Measurements from ENCODE around the gene SMPD1.

SMPD1 gene

DNA sequence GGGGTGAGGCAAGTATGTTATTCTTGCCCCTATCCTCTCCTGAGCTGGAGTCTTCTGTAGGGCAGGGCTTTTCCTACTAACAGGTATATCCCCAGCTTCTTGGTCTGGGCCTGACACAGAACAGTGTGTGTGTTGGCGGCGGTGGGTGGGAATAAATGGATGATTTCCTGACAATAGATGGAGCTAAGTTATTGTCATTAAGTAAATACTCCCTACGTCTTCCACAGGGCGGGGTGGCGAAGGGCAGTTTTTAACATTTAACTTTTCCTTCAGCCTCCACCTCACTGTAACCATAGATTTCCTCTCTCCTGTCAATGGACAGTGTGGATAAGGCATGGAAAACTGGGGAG, 11.7 kb upstream of the SMPD1 start:
- Histone ChIP-seq H3K27me3 (ENCODE audit: insufficient read depth, low read depth, severe bottlenecking) (no peaks in the 10 kb centered on the region), H3K4me3 (ENCODE audit: low read depth, low read length) (no peak overlapping the region), H3K27ac (no peak overlapping the region), H3K36me3 (no peaks in the 10 kb centered on the region), H3K9me3 (ENCODE audit: severe bottlenecking) (no peaks in the 10 kb centered on the region)
- TF ChIP-seq, protein P1, sequence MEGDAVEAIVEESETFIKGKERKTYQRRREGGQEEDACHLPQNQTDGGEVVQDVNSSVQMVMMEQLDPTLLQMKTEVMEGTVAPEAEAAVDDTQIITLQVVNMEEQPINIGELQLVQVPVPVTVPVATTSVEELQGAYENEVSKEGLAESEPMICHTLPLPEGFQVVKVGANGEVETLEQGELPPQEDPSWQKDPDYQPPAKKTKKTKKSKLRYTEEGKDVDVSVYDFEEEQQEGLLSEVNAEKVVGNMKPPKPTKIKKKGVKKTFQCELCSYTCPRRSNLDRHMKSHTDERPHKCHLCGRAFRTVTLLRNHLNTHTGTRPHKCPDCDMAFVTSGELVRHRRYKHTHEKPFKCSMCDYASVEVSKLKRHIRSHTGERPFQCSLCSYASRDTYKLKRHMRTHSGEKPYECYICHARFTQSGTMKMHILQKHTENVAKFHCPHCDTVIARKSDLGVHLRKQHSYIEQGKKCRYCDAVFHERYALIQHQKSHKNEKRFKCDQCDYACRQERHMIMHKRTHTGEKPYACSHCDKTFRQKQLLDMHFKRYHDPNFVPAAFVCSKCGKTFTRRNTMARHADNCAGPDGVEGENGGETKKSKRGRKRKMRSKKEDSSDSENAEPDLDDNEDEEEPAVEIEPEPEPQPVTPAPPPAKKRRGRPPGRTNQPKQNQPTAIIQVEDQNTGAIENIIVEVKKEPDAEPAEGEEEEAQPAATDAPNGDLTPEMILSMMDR (IDR thresholded peaks at IDR 0.05; ENCODE audit: low read depth, low read length), result no peak
- no peak for DNase-seq

GRCh38 chr11:6385046-6385777, 5.1 kb upstream of the SMPD1 start:
- Histone ChIP-seq H3K4me3 (ENCODE audit: low read depth, low read length) (no peak overlapping the region), H3K27me3 (ENCODE audit: insufficient read depth, low read depth, severe bottlenecking) (no peaks in the 10 kb centered on the region), H3K9me3 (ENCODE audit: severe bottlenecking) (no peaks in the 10 kb centered on the region)

DNA sequence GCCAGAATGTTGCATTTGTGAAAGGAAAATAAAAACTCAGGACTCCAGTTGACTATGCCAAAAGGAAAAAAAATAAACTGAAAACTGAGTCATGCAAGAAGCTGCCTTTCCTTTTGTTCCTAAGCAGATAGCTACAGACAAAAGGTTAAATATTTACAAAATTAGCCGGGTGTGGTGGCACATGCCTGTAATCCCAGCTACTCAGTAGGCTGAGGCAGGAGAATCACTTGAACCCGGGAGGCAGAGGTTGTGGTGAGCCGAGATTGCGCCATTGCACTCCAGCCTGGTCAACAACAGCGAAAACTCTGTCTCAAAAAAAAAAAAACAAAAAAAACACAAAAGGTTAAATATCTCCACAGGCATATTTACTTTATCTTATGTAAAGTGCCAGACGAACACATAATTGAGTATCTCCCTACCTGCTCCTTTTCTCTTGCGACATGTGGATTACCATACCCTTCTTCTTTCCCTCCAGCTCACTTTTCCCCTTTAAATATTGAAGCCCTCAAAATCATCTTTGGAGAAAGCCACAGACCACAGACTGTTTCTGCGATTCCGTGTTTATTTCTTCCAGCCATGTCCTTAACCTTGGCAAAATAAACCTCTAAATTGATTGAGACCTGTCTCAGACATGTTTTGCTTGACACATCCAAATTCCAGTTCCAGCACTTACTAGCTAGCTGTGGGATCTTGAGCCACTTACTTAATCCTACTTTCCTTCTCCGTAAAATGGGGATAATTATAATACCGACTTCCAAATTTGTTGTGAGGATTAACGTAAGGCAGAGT, 2.3 kb upstream of the SMPD1 start:
- TF ChIP-seq, protein P1 (IDR thresholded peaks at IDR 0.05; ENCODE audit: low read depth, low read length), result no peak
- H3K9me3 ChIP-seq (ENCODE audit: severe bottlenecking), result no peaks in the 10 kb centered on the region
- no peaks in the 10 kb centered on the region for H3K27me3 ChIP-seq (ENCODE audit: insufficient read depth, low read depth, severe bottlenecking)
- no peaks in the 10 kb centered on the region for H3K36me3 ChIP-seq
- H3K27ac ChIP-seq, result no peak overlapping the region
- DNase-seq, result no peak
- no peak overlapping the region for H3K4me3 ChIP-seq (ENCODE audit: low read depth, low read length)

More at GRCh38 chr11:6385046-6385777, 5.1 kb upstream of the SMPD1 start:
- no peaks in the 10 kb centered on the region for H3K36me3 ChIP-seq
- no peak overlapping the region for H3K27ac ChIP-seq
- DNase-seq, result no peak
- TF ChIP-seq, protein P1 (IDR thresholded peaks at IDR 0.05; ENCODE audit: low read depth, low read length), result no peak

GRCh38 chr11:6388748-6389147, 1.5 kb upstream of the SMPD1 start:
- Histone ChIP-seq H3K9me3 (ENCODE audit: severe bottlenecking) (no peaks in the 10 kb centered on the region), H3K36me3 (no peaks in the 10 kb centered on the region), H3K27me3 (ENCODE audit: insufficient read depth, low read depth, severe bottlenecking) (no peaks in the 10 kb centered on the region), H3K27ac (no peak overlapping the region), H3K4me3 (ENCODE audit: low read depth, low read length) (no peak overlapping the region)
- TF ChIP-seq, protein P1 (IDR thresholded peaks at IDR 0.05; ENCODE audit: low read depth, low read length), result no peak
- no peak for DNase-seq

DNA sequence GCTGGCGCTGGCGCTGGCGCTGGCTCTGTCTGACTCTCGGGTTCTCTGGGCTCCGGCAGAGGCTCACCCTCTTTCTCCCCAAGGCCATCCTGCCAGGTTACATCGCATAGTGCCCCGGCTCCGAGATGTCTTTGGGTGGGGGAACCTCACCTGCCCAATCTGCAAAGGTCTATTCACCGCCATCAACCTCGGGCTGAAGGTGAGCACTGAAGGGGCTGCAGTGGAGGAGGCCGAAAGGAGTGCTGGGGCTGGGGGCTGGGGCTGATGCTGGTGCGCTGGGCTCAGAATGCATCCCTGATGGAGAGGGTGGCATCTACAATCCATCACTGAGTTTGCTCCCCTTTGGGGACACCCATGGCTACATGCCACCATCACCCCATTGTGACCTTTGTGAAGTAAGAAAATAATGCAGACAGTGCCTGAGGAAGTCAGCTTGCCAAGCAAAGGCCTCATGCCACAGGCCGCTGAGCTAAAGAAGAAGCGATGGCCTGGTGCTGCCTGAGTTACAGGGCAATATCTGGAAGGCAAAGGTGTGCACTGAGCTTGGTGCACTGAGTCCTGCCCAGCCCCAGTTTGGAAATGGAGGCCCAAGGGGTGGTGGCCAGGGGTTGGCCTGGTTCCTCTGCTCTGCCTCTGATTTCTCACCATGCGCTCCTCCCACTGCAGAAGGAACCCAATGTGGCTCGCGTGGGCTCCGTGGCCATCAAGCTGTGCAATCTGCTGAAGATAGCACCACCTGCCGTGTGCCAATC, 620 bp downstream of the SMPD1 start:
- H3K4me3 ChIP-seq (ENCODE audit: low read depth, low read length), result peak overlapping the region; percentile 67
- H3K27me3 ChIP-seq (ENCODE audit: insufficient read depth, low read depth, severe bottlenecking), result no peaks in the 10 kb centered on the region
- peak overlapping the region; percentile 73 for H3K27ac ChIP-seq
- TF ChIP-seq, protein P1 (IDR thresholded peaks at IDR 0.05; ENCODE audit: low read depth, low read length), result no peak
- no peak for DNase-seq
- H3K9me3 ChIP-seq (ENCODE audit: severe bottlenecking), result no peaks in the 10 kb centered on the region
- no peaks in the 10 kb centered on the region for H3K36me3 ChIP-seq

All from WERI-Rb-1 (cell line).